Neural cell (in vitro differentiated cells): ENCODE data around the gene GPS2.

Experiments
- RAD21 ChIP-seq: fragments of 450-650 bp; conservative IDR thresholded peaks from 2 replicates; pipeline ENCODE4 v1.6.1; 2014; ENCODE audit warnings: antibody characterized with exemption, mild to moderate bottlenecking, moderate library complexity
- TF ChIP-seq, protein P1 (sequence below): fragments of 450-650 bp; IDR thresholded peaks from 2 replicates; pipeline ENCODE4 v1.5.1; 2014; ENCODE audit warnings: antibody characterized with exemption, mild to moderate bottlenecking, moderate library complexity; ENCODE audit not compliant: poor library complexity, severe bottlenecking

DNA sequence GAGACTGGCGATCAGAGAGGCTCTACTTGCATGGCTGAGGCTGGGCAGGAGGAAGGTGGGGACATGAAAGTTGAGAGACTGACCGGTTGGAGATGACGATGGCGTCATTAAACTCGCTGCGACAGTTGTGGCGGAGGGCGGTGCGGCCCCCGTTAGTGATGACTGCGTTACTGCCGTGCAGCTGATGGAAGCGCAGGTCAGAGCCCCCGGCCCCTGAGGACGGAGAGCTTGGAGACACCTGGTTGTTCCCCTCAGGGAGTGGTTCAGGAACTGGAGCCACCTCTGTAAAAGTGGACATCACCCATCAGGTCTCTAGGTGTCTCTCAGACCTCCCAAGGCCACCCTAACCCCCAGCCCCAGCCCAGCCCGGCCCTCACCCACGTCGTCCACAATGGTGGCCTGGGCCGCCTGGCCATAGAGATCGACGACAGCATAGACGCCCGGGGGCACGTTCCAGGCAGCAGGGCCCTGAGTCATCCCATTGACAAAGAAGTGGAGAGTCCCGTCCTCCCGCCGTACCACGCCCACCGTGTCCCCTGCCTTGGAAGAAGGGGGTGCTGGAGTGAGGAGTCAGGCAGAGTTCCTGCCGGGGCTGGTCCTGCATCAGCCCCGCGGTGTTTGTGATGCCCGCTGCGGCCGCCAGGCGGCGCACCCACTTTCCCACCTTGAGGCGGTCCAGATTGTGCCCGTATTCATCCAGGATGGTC lies 8.7 kb upstream of the GPS2 start:
- TF ChIP-seq RAD21, result peak; percentile 62
- TF ChIP-seq, protein P1, sequence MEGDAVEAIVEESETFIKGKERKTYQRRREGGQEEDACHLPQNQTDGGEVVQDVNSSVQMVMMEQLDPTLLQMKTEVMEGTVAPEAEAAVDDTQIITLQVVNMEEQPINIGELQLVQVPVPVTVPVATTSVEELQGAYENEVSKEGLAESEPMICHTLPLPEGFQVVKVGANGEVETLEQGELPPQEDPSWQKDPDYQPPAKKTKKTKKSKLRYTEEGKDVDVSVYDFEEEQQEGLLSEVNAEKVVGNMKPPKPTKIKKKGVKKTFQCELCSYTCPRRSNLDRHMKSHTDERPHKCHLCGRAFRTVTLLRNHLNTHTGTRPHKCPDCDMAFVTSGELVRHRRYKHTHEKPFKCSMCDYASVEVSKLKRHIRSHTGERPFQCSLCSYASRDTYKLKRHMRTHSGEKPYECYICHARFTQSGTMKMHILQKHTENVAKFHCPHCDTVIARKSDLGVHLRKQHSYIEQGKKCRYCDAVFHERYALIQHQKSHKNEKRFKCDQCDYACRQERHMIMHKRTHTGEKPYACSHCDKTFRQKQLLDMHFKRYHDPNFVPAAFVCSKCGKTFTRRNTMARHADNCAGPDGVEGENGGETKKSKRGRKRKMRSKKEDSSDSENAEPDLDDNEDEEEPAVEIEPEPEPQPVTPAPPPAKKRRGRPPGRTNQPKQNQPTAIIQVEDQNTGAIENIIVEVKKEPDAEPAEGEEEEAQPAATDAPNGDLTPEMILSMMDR, result peak; percentile 75
